Kidney epithelial cell (primary cell): Measurements from ENCODE around the gene ELMOD2. TPM values are rescaled to one million over a fixed set of nuclear protein-coding genes. Genes with fewer than 3 reads are reported as not detected.
A peak's percentile ranks its signal among the peaks of the same experiment; 100 is the strongest.

ENCODE experiments used
- DNase-seq: peaks from one replicate; pipeline ENCODE4 v3.0.0-alpha.2; 2010; ENCODE audit warnings: low read depth
- H3K27me3 ChIP-seq: 2 replicates; pipeline ENCODE4 v1.6.0; 2011; ENCODE audit warnings: low read length; ENCODE audit not compliant: control insufficient read depth, insufficient read depth
- H3K36me3 ChIP-seq: 2 replicates; pipeline ENCODE4 v1.5.1; 2011; ENCODE audit warnings: low read length; ENCODE audit not compliant: control insufficient read depth, insufficient read depth
- H3K4me3 ChIP-seq: 2 replicates; pipeline ENCODE4 v1.5.1; 2011; ENCODE audit warnings: low read depth, mild to moderate bottlenecking, control low read depth, low read length
- total RNA-seq: library from RNA; depleted of rRNA; stranded (reverse); fragments of >200 nt; gene quantifications from 2 replicates; pipeline ENCODE4 v1.2.3, GENCODE V29; 2015
- TF ChIP-seq, protein P1 (sequence below): IDR thresholded peaks from 2 replicates; pipeline ENCODE4 v1.5.1; 2011; ENCODE audit warnings: mild to moderate bottlenecking, moderate library complexity, low read length, control low read depth, inconsistent platforms; ENCODE audit not compliant: insufficient read depth, poor library complexity, severe bottlenecking

ELMOD2 gene
- total RNA-seq, 1 donor from 2014 or later: 60.5 TPM

- Histone ChIP-seq H3K4me3 (no peak overlapping the region), H3K27me3 (no peaks in the 10 kb centered on the region), H3K36me3 (no peaks in the 10 kb centered on the region)
- TF ChIP-seq, protein P1, sequence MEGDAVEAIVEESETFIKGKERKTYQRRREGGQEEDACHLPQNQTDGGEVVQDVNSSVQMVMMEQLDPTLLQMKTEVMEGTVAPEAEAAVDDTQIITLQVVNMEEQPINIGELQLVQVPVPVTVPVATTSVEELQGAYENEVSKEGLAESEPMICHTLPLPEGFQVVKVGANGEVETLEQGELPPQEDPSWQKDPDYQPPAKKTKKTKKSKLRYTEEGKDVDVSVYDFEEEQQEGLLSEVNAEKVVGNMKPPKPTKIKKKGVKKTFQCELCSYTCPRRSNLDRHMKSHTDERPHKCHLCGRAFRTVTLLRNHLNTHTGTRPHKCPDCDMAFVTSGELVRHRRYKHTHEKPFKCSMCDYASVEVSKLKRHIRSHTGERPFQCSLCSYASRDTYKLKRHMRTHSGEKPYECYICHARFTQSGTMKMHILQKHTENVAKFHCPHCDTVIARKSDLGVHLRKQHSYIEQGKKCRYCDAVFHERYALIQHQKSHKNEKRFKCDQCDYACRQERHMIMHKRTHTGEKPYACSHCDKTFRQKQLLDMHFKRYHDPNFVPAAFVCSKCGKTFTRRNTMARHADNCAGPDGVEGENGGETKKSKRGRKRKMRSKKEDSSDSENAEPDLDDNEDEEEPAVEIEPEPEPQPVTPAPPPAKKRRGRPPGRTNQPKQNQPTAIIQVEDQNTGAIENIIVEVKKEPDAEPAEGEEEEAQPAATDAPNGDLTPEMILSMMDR: no peak
- no peak for DNase-seq
Observed at GRCh38 chr4:140533951-140534480, 10.0 kb downstream of the ELMOD2 start.

GRCh38 chr4:140556372-140557085 lies 32.6 kb downstream of the ELMOD2 start:
- TF ChIP-seq, protein P1: no peak
- Histone ChIP-seq H3K36me3 (no peaks in the 10 kb centered on the region), H3K27me3 (no peaks in the 10 kb centered on the region), H3K4me3 (no peak overlapping the region)
- DNase-seq: no peak

- no peak for DNase-seq
- no peak overlapping the region for H3K4me3 ChIP-seq
- no peaks in the 10 kb centered on the region for H3K27me3 ChIP-seq
- TF ChIP-seq, protein P1: no peak
- no peaks in the 10 kb centered on the region for H3K36me3 ChIP-seq
Observed at GRCh38 chr4:140557831-140558435, 34.0 kb downstream of the ELMOD2 start.

GRCh38 chr4:140559696-140560095 lies 35.7 kb downstream of the ELMOD2 start:
- Histone ChIP-seq H3K36me3 (no peaks in the 10 kb centered on the region), H3K4me3 (no peak overlapping the region)
- TF ChIP-seq, protein P1: no peak

GRCh38 chr4:140568507-140569306 lies 44.7 kb downstream of the ELMOD2 start, which contains the start of gene UCP1:
Gene UCP1 (minus strand): TSS chr4:140568961. CDS start chr4:140568729, 232 bp downstream.
- TF ChIP-seq, protein P1: no peak
- peaks cover 23% of the 10 kb centered on the region for H3K27me3 ChIP-seq
- H3K4me3 ChIP-seq: peak within 1 kb of the TSS; percentile 41
- H3K36me3 ChIP-seq: no peaks in the 10 kb centered on the region
- no peak for DNase-seq

More at GRCh38 chr4:140559696-140560095, 35.7 kb downstream of the ELMOD2 start:
- no peak for DNase-seq
- no peaks in the 10 kb centered on the region for H3K27me3 ChIP-seq
